ENCODE data around the gene LRP1B. TPM values are rescaled to one million over a fixed set of nuclear protein-coding genes. Genes with fewer than 3 reads are reported as not detected.

Gene LRP1B
- total RNA-seq, 4 donors from 2014 or later = 1.2 to 3.3 (median 2.6) TPM

- no peaks in the 10 kb centered on the region for H3K36me3 ChIP-seq
- no peaks in the 10 kb centered on the region for H3K9me3 ChIP-seq
- WGBS, 2 donors = 71 to 83% methylated on average over 1 of the region's 1 CpG
- H3K4me1 ChIP-seq = no peaks in the 10 kb centered on the region
- no peak overlapping the region for H3K27ac ChIP-seq
- no peak for TF ChIP-seq EP300 (IDR thresholded peaks at IDR 0.05)
- TF ChIP-seq CTCF (IDR thresholded peaks at IDR 0.05) = no peak
- TF ChIP-seq POLR2A (IDR thresholded peaks at IDR 0.05) = no peak
- no peak overlapping the region for H3K4me3 ChIP-seq
- no peaks in the 10 kb centered on the region for H3K27me3 ChIP-seq
- DNase-seq (ENCODE audit: low spot score in 2 of 2) = no peak
Observed at GRCh38 chr2:141957827-141958450, 172.9 kb downstream of the LRP1B start.

GRCh38 chr2:141957321-141957720 is 173.5 kb downstream of the LRP1B start:
- H3K27ac ChIP-seq = no peak overlapping the region
- H3K9me3 ChIP-seq = no peaks in the 10 kb centered on the region
- TF ChIP-seq EP300 (IDR thresholded peaks at IDR 0.05) = no peak
- TF ChIP-seq CTCF (IDR thresholded peaks at IDR 0.05) = no peak
- TF ChIP-seq POLR2A (IDR thresholded peaks at IDR 0.05) = no peak
- H3K4me1 ChIP-seq = no peaks in the 10 kb centered on the region
- no peak for DNase-seq (ENCODE audit: low spot score in 2 of 2)
- 49 to 51% methylated on average over 5 of the region's 5 CpGs for WGBS, 2 donors
- no peak overlapping the region for H3K4me3 ChIP-seq
- H3K27me3 ChIP-seq = no peaks in the 10 kb centered on the region
- no peaks in the 10 kb centered on the region for H3K36me3 ChIP-seq

- no peak for DNase-seq (ENCODE audit: low spot score in 2 of 2)
- H3K36me3 ChIP-seq = no peaks in the 10 kb centered on the region
- no peak overlapping the region for H3K4me3 ChIP-seq
- no peaks in the 10 kb centered on the region for H3K27me3 ChIP-seq
- no peaks in the 10 kb centered on the region for H3K9me3 ChIP-seq
- WGBS, 2 donors = 77 to 87% methylated on average over 6 of the region's 6 CpGs
- no peaks in the 10 kb centered on the region for H3K4me1 ChIP-seq
- TF ChIP-seq POLR2A (IDR thresholded peaks at IDR 0.05) = no peak
- H3K27ac ChIP-seq = no peak overlapping the region
Observed at GRCh38 chr2:141947396-141948114, 183.3 kb downstream of the LRP1B start.

- WGBS, 2 donors = 57 to 91% methylated on average over 3 of the region's 3 CpGs
- H3K4me3 ChIP-seq = no peak overlapping the region
Observed at GRCh38 chr2:141946016-141946415, 184.8 kb downstream of the LRP1B start.

GRCh38 chr2:141943918-141944317 is 186.9 kb downstream of the LRP1B start:
- TF ChIP-seq CTCF (IDR thresholded peaks at IDR 0.05) (no peak), EP300 (IDR thresholded peaks at IDR 0.05) (no peak), POLR2A (IDR thresholded peaks at IDR 0.05) (no peak)
- no peak overlapping the region for H3K4me3 ChIP-seq
- H3K9me3 ChIP-seq = no peaks in the 10 kb centered on the region
- WGBS, 2 donors = 71 to 72% methylated on average over 7 of the region's 7 CpGs
- no peak for DNase-seq (ENCODE audit: low spot score in 2 of 2)
- no peak overlapping the region for H3K27ac ChIP-seq
- no peaks in the 10 kb centered on the region for H3K36me3 ChIP-seq
- no peaks in the 10 kb centered on the region for H3K27me3 ChIP-seq
- H3K4me1 ChIP-seq = no peaks in the 10 kb centered on the region

More at GRCh38 chr2:141946016-141946415, 184.8 kb downstream of the LRP1B start:
- no peak for TF ChIP-seq CTCF (IDR thresholded peaks at IDR 0.05)
- TF ChIP-seq EP300 (IDR thresholded peaks at IDR 0.05) = no peak
- no peak for TF ChIP-seq POLR2A (IDR thresholded peaks at IDR 0.05)
- DNase-seq (ENCODE audit: low spot score in 2 of 2) = no peak
- Histone ChIP-seq H3K27ac (no peak overlapping the region), H3K4me1 (no peaks in the 10 kb centered on the region), H3K36me3 (no peaks in the 10 kb centered on the region), H3K27me3 (no peaks in the 10 kb centered on the region), H3K9me3 (no peaks in the 10 kb centered on the region)

Data from tibial nerve (tissue), 4 donors.